NT2/D1 (cell line): ENCODE measurements around the gene SMCO3.

Experiments
- DNase-seq: peaks from one replicate; pipeline ENCODE4 v3.0.0-alpha.2; 2011; ENCODE audit warnings: low read depth, low spot score
- H3K27me3 ChIP-seq: 2 replicates; pipeline ENCODE4 v1.6.0; 2011; ENCODE audit warnings: mild to moderate bottlenecking; ENCODE audit not compliant: insufficient read length, insufficient read depth
- H3K36me3 ChIP-seq: 2 replicates; pipeline ENCODE4 v1.6.1; 2011; ENCODE audit warnings: mild to moderate bottlenecking, low read length, mixed read lengths; ENCODE audit not compliant: insufficient read depth, insufficient read length
- H3K4me1 ChIP-seq: 2 replicates; pipeline ENCODE4 v1.5.1; 2011; ENCODE audit not compliant: insufficient read depth, insufficient read length
- H3K4me3 ChIP-seq: 2 replicates; pipeline ENCODE4 v1.5.1; 2011; ENCODE audit warnings: low read depth; ENCODE audit not compliant: insufficient read length
- H3K9ac ChIP-seq: 2 replicates; pipeline ENCODE4 v1.6.0; 2011; ENCODE audit warnings: low read depth; ENCODE audit not compliant: insufficient read length
- H3K9me3 ChIP-seq: 2 replicates; pipeline ENCODE4 v1.5.1; 2011; ENCODE audit warnings: mild to moderate bottlenecking, low read length; ENCODE audit not compliant: insufficient read depth
- SUZ12 ChIP-seq: IDR thresholded peaks from 2 replicates; pipeline ENCODE4 v1.6.1; 2011; ENCODE audit not compliant: insufficient read length, insufficient read depth; ENCODE audit errors: extremely low read depth
- YY1 ChIP-seq: IDR thresholded peaks from 2 replicates; pipeline ENCODE4 v1.6.1; 2011; ENCODE audit not compliant: insufficient read length, insufficient read depth
- ZNF274 ChIP-seq: IDR thresholded peaks from 2 replicates; pipeline ENCODE4 v1.6.1; 2011; ENCODE audit warnings: mild to moderate bottlenecking, low read depth, low read length

Gene SMCO3

DNA sequence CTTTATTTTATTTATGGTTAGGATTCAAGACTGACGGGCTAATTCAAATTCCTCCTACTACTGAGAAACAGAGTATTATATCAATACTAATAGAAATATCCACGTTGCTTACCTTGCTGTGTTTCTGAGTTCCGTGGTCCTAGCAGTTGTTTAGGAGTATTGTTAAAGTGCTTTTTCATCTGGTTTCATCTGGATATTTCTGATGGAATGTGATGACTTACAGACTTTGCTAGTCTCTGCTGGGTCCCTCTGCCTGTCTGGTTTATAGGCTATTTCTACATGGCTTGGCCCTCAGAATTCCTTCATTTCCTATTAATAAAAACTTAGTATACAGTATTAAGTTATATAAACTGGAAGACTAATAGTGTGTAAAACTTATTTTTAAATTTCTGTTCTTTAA, at the start of gene SMCO3:
SMCO3 (minus strand) TSS at position 169 of the 400 bp plus-strand sequence. CDS start 7,502 bp downstream, outside the sequence.
- H3K4me3 ChIP-seq: no peak within 1 kb of the TSS
- no peak for DNase-seq
- H3K9ac ChIP-seq: no peak within 1 kb of the TSS
- TF ChIP-seq ZNF274: no peak
- TF ChIP-seq YY1: no peak
- no peak for TF ChIP-seq SUZ12
- no peaks in the 10 kb centered on the region for H3K9me3 ChIP-seq
- no peaks in the 10 kb centered on the region for H3K4me1 ChIP-seq
- H3K36me3 ChIP-seq: no peaks in the 10 kb centered on the region
- no peaks in the 10 kb centered on the region for H3K27me3 ChIP-seq

DNA sequence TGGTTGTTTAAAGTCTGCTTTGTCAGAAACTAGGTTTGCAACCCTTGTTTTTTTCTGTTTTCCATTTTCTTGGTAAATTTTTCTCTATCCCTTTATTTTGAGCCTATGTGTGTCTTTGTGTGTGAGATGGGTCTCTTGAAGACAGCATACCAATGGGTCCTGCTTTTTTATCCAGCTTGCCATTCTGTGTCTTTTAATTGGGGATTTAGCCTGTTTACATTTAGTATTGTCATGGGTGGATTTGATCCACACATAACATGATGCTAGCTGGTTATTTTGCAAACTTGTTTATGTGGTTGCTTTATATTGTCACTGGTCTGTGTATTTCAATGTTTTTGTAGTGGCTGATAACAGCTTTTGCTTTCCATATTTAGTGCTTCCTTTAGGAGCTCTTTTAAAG, 46.5 kb upstream of the SMCO3 start:
- H3K4me1 ChIP-seq: no peaks in the 10 kb centered on the region
- H3K36me3 ChIP-seq: no peaks in the 10 kb centered on the region
- H3K27me3 ChIP-seq: no peaks in the 10 kb centered on the region
- TF ChIP-seq SUZ12: no peak
- TF ChIP-seq YY1: no peak
- no peak for TF ChIP-seq ZNF274
- H3K9me3 ChIP-seq: peaks cover 21% of the 10 kb centered on the region
- H3K9ac ChIP-seq: no peak overlapping the region
- no peak overlapping the region for H3K4me3 ChIP-seq
- no peak for DNase-seq

- no peak for DNase-seq
- H3K4me1 ChIP-seq: no peaks in the 10 kb centered on the region
- H3K27me3 ChIP-seq: no peaks in the 10 kb centered on the region
- H3K9ac ChIP-seq: no peak overlapping the region
- H3K36me3 ChIP-seq: no peaks in the 10 kb centered on the region
- no peak overlapping the region for H3K4me3 ChIP-seq
- H3K9me3 ChIP-seq: peaks cover 21% of the 10 kb centered on the region
- TF ChIP-seq ZNF274 (no peak), SUZ12 (no peak), YY1 (no peak)
Observed at GRCh38 chr12:14858513-14858912, 44.5 kb upstream of the SMCO3 start.

- no peak overlapping the region for H3K9ac ChIP-seq
- no peak overlapping the region for H3K4me3 ChIP-seq
- no peaks in the 10 kb centered on the region for H3K27me3 ChIP-seq
- no peaks in the 10 kb centered on the region for H3K4me1 ChIP-seq
- no peaks in the 10 kb centered on the region for H3K36me3 ChIP-seq
- no peak for TF ChIP-seq SUZ12
- no peak for DNase-seq
- peaks cover 6% of the 10 kb centered on the region for H3K9me3 ChIP-seq
Observed at GRCh38 chr12:14854586-14855183, 40.7 kb upstream of the SMCO3 start.

DNA sequence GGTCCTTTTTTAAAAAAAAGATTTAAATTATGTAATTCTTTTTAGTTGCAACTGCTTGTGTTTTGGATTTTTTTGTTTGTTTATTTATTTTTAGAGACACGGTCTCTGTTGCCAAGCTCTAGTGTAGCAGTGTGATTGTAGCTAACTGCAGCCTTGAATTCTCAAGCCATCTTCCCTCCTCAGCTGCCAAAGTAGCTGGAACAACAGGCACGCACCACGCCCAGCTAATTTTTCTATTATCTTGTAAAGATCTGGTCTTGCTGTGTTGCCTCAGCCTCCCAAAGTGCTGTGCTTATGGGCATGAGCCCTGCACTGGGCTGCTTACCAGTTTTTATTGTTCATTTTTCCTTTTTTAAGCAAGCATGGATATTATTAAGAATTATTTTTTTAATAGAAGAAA, 40.0 kb upstream of the SMCO3 start:
- H3K4me1 ChIP-seq: no peaks in the 10 kb centered on the region
- H3K4me3 ChIP-seq: no peak overlapping the region
- no peak for DNase-seq
- no peaks in the 10 kb centered on the region for H3K27me3 ChIP-seq
- no peaks in the 10 kb centered on the region for H3K9me3 ChIP-seq
- no peak overlapping the region for H3K9ac ChIP-seq
- H3K36me3 ChIP-seq: no peaks in the 10 kb centered on the region
- TF ChIP-seq SUZ12: no peak
- TF ChIP-seq ZNF274: no peak
- no peak for TF ChIP-seq YY1

DNA sequence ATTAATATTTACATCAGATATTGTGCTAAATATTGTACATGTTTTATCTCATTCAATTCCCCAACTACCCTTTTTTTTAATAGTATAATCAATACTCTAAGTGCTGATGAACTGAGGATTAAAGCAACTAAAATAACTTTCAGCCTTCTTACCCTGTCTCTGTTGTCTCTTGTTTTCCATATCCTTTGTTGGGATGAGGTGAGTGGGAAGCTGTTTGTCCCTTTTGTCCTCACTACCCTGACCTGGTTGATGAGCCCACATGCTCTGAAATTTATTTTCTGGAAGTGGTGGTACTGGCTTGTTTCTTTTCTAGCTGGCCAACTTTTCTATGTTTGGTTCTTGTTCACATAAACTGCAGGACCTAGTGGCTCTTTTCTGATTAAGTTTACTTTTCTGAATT, 38.9 kb upstream of the SMCO3 start:
- Histone ChIP-seq H3K9me3 (no peaks in the 10 kb centered on the region), H3K9ac (no peak overlapping the region), H3K27me3 (no peaks in the 10 kb centered on the region), H3K4me1 (no peaks in the 10 kb centered on the region), H3K4me3 (no peak overlapping the region), H3K36me3 (no peaks in the 10 kb centered on the region)
- DNase-seq: no peak
- TF ChIP-seq YY1 (no peak), SUZ12 (no peak), ZNF274 (no peak)

GRCh38 chr12:14850929-14851663, 37.1 kb upstream of the SMCO3 start:
- Histone ChIP-seq H3K27me3 (no peaks in the 10 kb centered on the region), H3K9me3 (no peaks in the 10 kb centered on the region), H3K36me3 (no peaks in the 10 kb centered on the region), H3K4me3 (no peak overlapping the region), H3K4me1 (no peaks in the 10 kb centered on the region), H3K9ac (no peak overlapping the region)
- no peak for DNase-seq
- TF ChIP-seq ZNF274 (no peak), SUZ12 (no peak), YY1 (no peak)
